MG63 (cell line): ENCODE data around the gene C1D. TPM values are rescaled to one million over a fixed set of nuclear protein-coding genes. Genes with fewer than 3 reads are reported as not detected.

Experiments
- DNase-seq: peaks from one replicate; pipeline ENCODE4 v3.0.0-alpha.2; 2020
- H3K27me3 ChIP-seq: fragments of 250-450 bp; sonication (Bioruptor Pico); 2 replicates; pipeline ENCODE4 v1.5.1; 2020; ENCODE audit warnings: mild to moderate bottlenecking, moderate library complexity
- H3K36me3 ChIP-seq: fragments of 250-450 bp; sonication (Bioruptor Pico); 2 replicates; pipeline ENCODE4 v1.5.1; 2020; ENCODE audit warnings: mild to moderate bottlenecking, moderate library complexity
- H3K4me3 ChIP-seq: fragments of 250-450 bp; sonication (Bioruptor Pico); 2 replicates; pipeline ENCODE4 v1.5.1; 2020; ENCODE audit warnings: mild to moderate bottlenecking, moderate library complexity
- H3K9me3 ChIP-seq: fragments of 250-450 bp; sonication (Bioruptor Pico); 2 replicates; pipeline ENCODE4 v1.5.1; 2020; ENCODE audit warnings: mild to moderate bottlenecking, moderate library complexity
- total RNA-seq: library from RNA; depleted of rRNA; stranded (reverse); fragments of >200 nt; shearing (Covaris generic); gene quantifications from 2 replicates; pipeline ENCODE4 v1.2.3, GENCODE V29; 2014; ENCODE audit warnings: low replicate concordance; rRNA removed

The C1D gene
- total RNA-seq, 1 experiment from 2014 or later, result 50.1 TPM

GRCh38 chr2:67991456-67991855 is 71.3 kb downstream of the C1D start:
- no peaks in the 10 kb centered on the region for H3K27me3 ChIP-seq
- DNase-seq, result no peak
- H3K4me3 ChIP-seq, result no peak overlapping the region
- no peaks in the 10 kb centered on the region for H3K36me3 ChIP-seq
- peaks cover 4% of the 10 kb centered on the region; the same call in 1 of the 2 replicates for H3K9me3 ChIP-seq

Other genes starting within 250 kb of the C1D start
- 34.0 and 38.3 TPM in 2 replicates for gene PNO1, start 94.9 kb upstream of the C1D start, total RNA-seq
- gene PPP3R1, start 189.5 kb upstream of the C1D start, total RNA-seq, result 34.3 and 47.5 TPM in 2 replicates